Panc1 (cell line): ENCODE results near the gene DRP2. TPM values are rescaled to one million over a fixed set of nuclear protein-coding genes. Genes with fewer than 3 reads are reported as not detected.
A peak's percentile ranks its signal among the peaks of the same experiment; 100 is the strongest.

Experiments used
- ATAC-seq: fragments of 200-7000 bp; cut with Tn5 transposase; 2 replicates; pipeline ENCODE4 v1.9.1; 2020; ENCODE audit warnings: mild to moderate bottlenecking, moderate library complexity
- BruUV-seq: library from RNA; stranded (reverse); fragments of 400-500 nt; replicated peaks from 2 replicates; lab custom pipeline; 2021; lab: Mats Ljungman, UMichigan
- CTCF ChIA-PET: fragments of 300-600 bp; sonication (Branson Sonifier 250); formaldehyde crosslinking; loops from one replicate; lab custom pipeline; 2022; ENCODE audit warnings: antibody characterized with exemption; lab: Charles Lee
- POLR2A ChIA-PET: fragments of 300-600 bp; sonication (Branson Sonifier 250); formaldehyde crosslinking; loops from one replicate; lab custom pipeline; 2022; ENCODE audit warnings: antibody characterized with exemption; lab: Charles Lee
- DNase-seq: peaks from one replicate; pipeline ENCODE4 v3.0.0-alpha.2; 2010; ENCODE audit warnings: low read depth, low spot score
- H3K27ac ChIP-seq: 2 replicates; pipeline ENCODE4 v1.5.1; 2011; ENCODE audit warnings: mild to moderate bottlenecking, low read length, inconsistent platforms
- H3K27me3 ChIP-seq: fragments of 200-500 bp; sonication (Bioruptor generic); 2 replicates; pipeline ENCODE4 v1.6.0; 2014; ENCODE audit warnings: low read length, inconsistent platforms; ENCODE audit not compliant: control insufficient read depth, insufficient read depth
- H3K36me3 ChIP-seq: fragments of 200-500 bp; sonication (Bioruptor generic); 2 replicates; pipeline ENCODE4 v1.5.1; 2014; ENCODE audit warnings: inconsistent platforms, mild to moderate bottlenecking, low read length, moderate library complexity; ENCODE audit not compliant: control insufficient read depth, insufficient read depth
- H3K4me1 ChIP-seq: 2 replicates; pipeline ENCODE4 v1.5.1; 2011; ENCODE audit warnings: inconsistent platforms, mild to moderate bottlenecking, low read length, moderate library complexity; ENCODE audit not compliant: control insufficient read depth, insufficient read depth
- H3K4me3 ChIP-seq, 2 experiments: 2 replicates each; pipeline ENCODE4 v1.5.1; 2011 to 2012; ENCODE audit warnings: low read depth in 2 of 2, low read length in 2 of 2, mild to moderate bottlenecking in 2 of 2, inconsistent platforms in 1 of 2, moderate library complexity in 1 of 2
- H3K9me3 ChIP-seq: fragments of 200-500 bp; sonication (Bioruptor generic); 2 replicates; pipeline ENCODE4 v1.5.1; 2014; ENCODE audit warnings: low read depth, mild to moderate bottlenecking, inconsistent platforms, low read length, moderate library complexity; ENCODE audit not compliant: control insufficient read depth, insufficient read depth
- CTCF ChIP-seq: fragments of 450-650 bp; IDR thresholded peaks from 2 replicates; pipeline ENCODE4 v1.5.1; 2017; ENCODE audit warnings: mild to moderate bottlenecking
- POLR2AphosphoS5 ChIP-seq: IDR thresholded peaks from 2 replicates; pipeline ENCODE4 v1.6.1; 2012; ENCODE audit warnings: mild to moderate bottlenecking, low read depth, low read length, moderate library complexity
- SIN3A ChIP-seq: IDR thresholded peaks from 2 replicates; pipeline ENCODE4 v1.6.1; 2012; ENCODE audit warnings: low read depth, mild to moderate bottlenecking, low read length, moderate library complexity, borderline replicate concordance; ENCODE audit not compliant: insufficient read depth
- TCF7L2 ChIP-seq: IDR thresholded peaks from 2 replicates; pipeline ENCODE4 v1.6.1; 2011; ENCODE audit warnings: mild to moderate bottlenecking, low read depth, low read length, inconsistent platforms
- in situ Hi-C: cut with HindIII; loops from 2 replicates; pipeline ENCODE4 v1.10.0; 2016; ENCODE audit warnings: low sequenced_read_pairs, low pct_unique_long_range_greater_than_20kb
- intact Hi-C: fragments of 100-400 bp; cut with micrococcal nuclease; formaldehyde crosslinking; loops from one replicate; pipeline ENCODE4 v1.10.0; 2022; ENCODE audit not compliant: unreplicated experiment
- total RNA-seq: library from RNA; stranded (reverse); gene quantifications from one replicate; pipeline ENCODE4 v1.2.1, GENCODE V29; 2021; ENCODE audit not compliant: unreplicated experiment
- TF ChIP-seq, protein P1 (sequence below), 2 experiments: IDR thresholded peaks; 2 replicates each; pipeline ENCODE4 v1.6.1; 2011 to 2012; ENCODE audit warnings: low read depth in 2 of 2, control low read depth in 1 of 2, low read length in 1 of 2, mild to moderate bottlenecking in 1 of 2, moderate library complexity in 1 of 2; ENCODE audit not compliant: insufficient read depth in 1 of 2

DRP2 gene
- total RNA-seq, 1 experiment from 2014 or later: 0.15 TPM

GRCh38 chrX:101206471-101206870, 13.1 kb upstream of the DRP2 start:
- Histone ChIP-seq H3K4me3 (no peak overlapping the region), H3K36me3 (no peaks in the 10 kb centered on the region), H3K9me3 (no peaks in the 10 kb centered on the region), H3K4me1 (no peaks in the 10 kb centered on the region), H3K27me3 (no peaks in the 10 kb centered on the region; the same call in 1 of the 2 replicates), H3K27ac (no peak overlapping the region)
- intact Hi-C loops: no loop called here
- ChIA-PET POLR2A (no interaction called here), CTCF (no interaction called here)
- DNase-seq (peak; percentile 22), ATAC-seq (peak; percentile 91)
- TF ChIP-seq CTCF: peak; percentile 54
- no peak for TF ChIP-seq POLR2AphosphoS5
- in situ Hi-C loops: loop anchor here (10.0 kb wide), 1 partner anchor 48 kb away; no protein-coding TSS in a partner anchor
- no TSS peak for BruUV-seq

GRCh38 chrX:101208152-101208905, 11.3 kb upstream of the DRP2 start:
- intact Hi-C loops (no loop called here), in situ Hi-C loops (loop anchor here (10.0 kb wide), 1 partner anchor 46 kb away; no protein-coding TSS in a partner anchor)
- ChIA-PET POLR2A (no interaction called here), CTCF (no interaction called here)
- H3K4me3 ChIP-seq: no peak overlapping the region
- TF ChIP-seq SIN3A (no peak), CTCF (no peak), POLR2AphosphoS5 (no peak), TCF7L2 (no peak)
- TF ChIP-seq, protein P1, sequence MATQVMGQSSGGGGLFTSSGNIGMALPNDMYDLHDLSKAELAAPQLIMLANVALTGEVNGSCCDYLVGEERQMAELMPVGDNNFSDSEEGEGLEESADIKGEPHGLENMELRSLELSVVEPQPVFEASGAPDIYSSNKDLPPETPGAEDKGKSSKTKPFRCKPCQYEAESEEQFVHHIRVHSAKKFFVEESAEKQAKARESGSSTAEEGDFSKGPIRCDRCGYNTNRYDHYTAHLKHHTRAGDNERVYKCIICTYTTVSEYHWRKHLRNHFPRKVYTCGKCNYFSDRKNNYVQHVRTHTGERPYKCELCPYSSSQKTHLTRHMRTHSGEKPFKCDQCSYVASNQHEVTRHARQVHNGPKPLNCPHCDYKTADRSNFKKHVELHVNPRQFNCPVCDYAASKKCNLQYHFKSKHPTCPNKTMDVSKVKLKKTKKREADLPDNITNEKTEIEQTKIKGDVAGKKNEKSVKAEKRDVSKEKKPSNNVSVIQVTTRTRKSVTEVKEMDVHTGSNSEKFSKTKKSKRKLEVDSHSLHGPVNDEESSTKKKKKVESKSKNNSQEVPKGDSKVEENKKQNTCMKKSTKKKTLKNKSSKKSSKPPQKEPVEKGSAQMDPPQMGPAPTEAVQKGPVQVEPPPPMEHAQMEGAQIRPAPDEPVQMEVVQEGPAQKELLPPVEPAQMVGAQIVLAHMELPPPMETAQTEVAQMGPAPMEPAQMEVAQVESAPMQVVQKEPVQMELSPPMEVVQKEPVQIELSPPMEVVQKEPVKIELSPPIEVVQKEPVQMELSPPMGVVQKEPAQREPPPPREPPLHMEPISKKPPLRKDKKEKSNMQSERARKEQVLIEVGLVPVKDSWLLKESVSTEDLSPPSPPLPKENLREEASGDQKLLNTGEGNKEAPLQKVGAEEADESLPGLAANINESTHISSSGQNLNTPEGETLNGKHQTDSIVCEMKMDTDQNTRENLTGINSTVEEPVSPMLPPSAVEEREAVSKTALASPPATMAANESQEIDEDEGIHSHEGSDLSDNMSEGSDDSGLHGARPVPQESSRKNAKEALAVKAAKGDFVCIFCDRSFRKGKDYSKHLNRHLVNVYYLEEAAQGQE (IDR thresholded peaks at IDR 0.05; ENCODE audit: insufficient read depth in 1 of 2, low read depth in 2 of 2, low read length in 1 of 2): no peak
- H3K9me3 ChIP-seq: no peaks in the 10 kb centered on the region
- BruUV-seq: no TSS peak
- no peaks in the 10 kb centered on the region for H3K36me3 ChIP-seq
- no peak for DNase-seq
- no peak for ATAC-seq
- H3K27me3 ChIP-seq: no peaks in the 10 kb centered on the region
- no peak overlapping the region for H3K27ac ChIP-seq
- no peaks in the 10 kb centered on the region for H3K4me1 ChIP-seq
